ENCODE measurements around the gene NDUFB5.
"Not testable (repeated sequence)": the region's sequence is repeated elsewhere in the genome, so short reads cannot be mapped to it uniquely, and the experiment has no call there.

NDUFB5 gene

GRCh38 chr3:179630753-179631451, 26.3 kb downstream of the NDUFB5 start:
- no peak for DNase-seq (ENCODE audit: low read depth)

- no peak for DNase-seq (ENCODE audit: low read depth)
Measured at GRCh38 chr3:179640469-179640868, 35.9 kb downstream of the NDUFB5 start.

GRCh38 chr3:179642871-179643270, 38.3 kb downstream of the NDUFB5 start:
- no peak for DNase-seq (ENCODE audit: low read depth)

- DNase-seq (ENCODE audit: low read depth) = not testable (repeated sequence)
Measured at GRCh38 chr3:179643837-179644236, 39.2 kb downstream of the NDUFB5 start.

- no peak for DNase-seq (ENCODE audit: low read depth)
Measured at GRCh38 chr3:179646177-179646576, 41.6 kb downstream of the NDUFB5 start.

GRCh38 chr3:179651687-179652446, 47.3 kb downstream of the NDUFB5 start:
- no peak for DNase-seq (ENCODE audit: low read depth)

- peak; percentile 82 for DNase-seq (ENCODE audit: low read depth)
Measured at GRCh38 chr3:179652447-179653095, 48.0 kb downstream of the NDUFB5 start, which contains the start of gene USP13. Gene USP13, plus strand, starts transcription at chr3:179653040. Its CDS starts 186 bp downstream, at chr3:179653226.

GRCh38 chr3:179653096-179653797, 48.7 kb downstream of the NDUFB5 start:
- peak; percentile 85 for DNase-seq (ENCODE audit: low read depth)

- DNase-seq (ENCODE audit: low read depth) = no peak
Measured at GRCh38 chr3:179655236-179655635, 50.6 kb downstream of the NDUFB5 start.

- DNase-seq (ENCODE audit: low read depth) = no peak
Measured at GRCh38 chr3:179658606-179659005, 54.0 kb downstream of the NDUFB5 start.

GRCh38 chr3:179660872-179661271, 56.3 kb downstream of the NDUFB5 start:
- DNase-seq (ENCODE audit: low read depth) = no peak

GRCh38 chr3:179661777-179662176, 57.2 kb downstream of the NDUFB5 start:
- no peak for DNase-seq (ENCODE audit: low read depth)

- DNase-seq (ENCODE audit: low read depth) = no peak
Measured at GRCh38 chr3:179663093-179663492, 58.5 kb downstream of the NDUFB5 start.

- DNase-seq (ENCODE audit: low read depth) = no peak
Measured at GRCh38 chr3:179666030-179666429, 61.4 kb downstream of the NDUFB5 start.

- peak; percentile 17 for DNase-seq (ENCODE audit: low read depth)
Measured at GRCh38 chr3:179666436-179667035, 61.9 kb downstream of the NDUFB5 start.

GRCh38 chr3:179668429-179668828, 63.8 kb downstream of the NDUFB5 start:
- DNase-seq (ENCODE audit: low read depth) = no peak

- DNase-seq (ENCODE audit: low read depth) = peak; percentile 20
Measured at GRCh38 chr3:179670311-179670710, 65.7 kb downstream of the NDUFB5 start.

- DNase-seq (ENCODE audit: low read depth) = no peak
Measured at GRCh38 chr3:179671309-179671708, 66.7 kb downstream of the NDUFB5 start.

GRCh38 chr3:179671747-179672242, 67.2 kb downstream of the NDUFB5 start:
- DNase-seq (ENCODE audit: low read depth) = peak; percentile 22

GRCh38 chr3:179672918-179673317, 68.3 kb downstream of the NDUFB5 start:
- DNase-seq (ENCODE audit: low read depth) = no peak

- no peak for DNase-seq (ENCODE audit: low read depth)
Measured at GRCh38 chr3:179673523-179673922, 68.9 kb downstream of the NDUFB5 start.

GRCh38 chr3:179676081-179676480, 71.5 kb downstream of the NDUFB5 start:
- no peak for DNase-seq (ENCODE audit: low read depth)
